NCI-H2171 treated with DMSO at 0.1 percent for 48 hours (cell line): Measurements from ENCODE around the gene SH3BP5.
"Not testable (repeated sequence)": the region's sequence is repeated elsewhere in the genome, so short reads cannot be mapped to it uniquely, and the experiment has no call there.

Source experiments
- DNase-seq: peaks from one replicate; lab custom pipeline; 2025; lab: John Stamatoyannopoulos, UW

SH3BP5 gene, protein sequence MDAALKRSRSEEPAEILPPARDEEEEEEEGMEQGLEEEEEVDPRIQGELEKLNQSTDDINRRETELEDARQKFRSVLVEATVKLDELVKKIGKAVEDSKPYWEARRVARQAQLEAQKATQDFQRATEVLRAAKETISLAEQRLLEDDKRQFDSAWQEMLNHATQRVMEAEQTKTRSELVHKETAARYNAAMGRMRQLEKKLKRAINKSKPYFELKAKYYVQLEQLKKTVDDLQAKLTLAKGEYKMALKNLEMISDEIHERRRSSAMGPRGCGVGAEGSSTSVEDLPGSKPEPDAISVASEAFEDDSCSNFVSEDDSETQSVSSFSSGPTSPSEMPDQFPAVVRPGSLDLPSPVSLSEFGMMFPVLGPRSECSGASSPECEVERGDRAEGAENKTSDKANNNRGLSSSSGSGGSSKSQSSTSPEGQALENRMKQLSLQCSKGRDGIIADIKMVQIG

DNA sequence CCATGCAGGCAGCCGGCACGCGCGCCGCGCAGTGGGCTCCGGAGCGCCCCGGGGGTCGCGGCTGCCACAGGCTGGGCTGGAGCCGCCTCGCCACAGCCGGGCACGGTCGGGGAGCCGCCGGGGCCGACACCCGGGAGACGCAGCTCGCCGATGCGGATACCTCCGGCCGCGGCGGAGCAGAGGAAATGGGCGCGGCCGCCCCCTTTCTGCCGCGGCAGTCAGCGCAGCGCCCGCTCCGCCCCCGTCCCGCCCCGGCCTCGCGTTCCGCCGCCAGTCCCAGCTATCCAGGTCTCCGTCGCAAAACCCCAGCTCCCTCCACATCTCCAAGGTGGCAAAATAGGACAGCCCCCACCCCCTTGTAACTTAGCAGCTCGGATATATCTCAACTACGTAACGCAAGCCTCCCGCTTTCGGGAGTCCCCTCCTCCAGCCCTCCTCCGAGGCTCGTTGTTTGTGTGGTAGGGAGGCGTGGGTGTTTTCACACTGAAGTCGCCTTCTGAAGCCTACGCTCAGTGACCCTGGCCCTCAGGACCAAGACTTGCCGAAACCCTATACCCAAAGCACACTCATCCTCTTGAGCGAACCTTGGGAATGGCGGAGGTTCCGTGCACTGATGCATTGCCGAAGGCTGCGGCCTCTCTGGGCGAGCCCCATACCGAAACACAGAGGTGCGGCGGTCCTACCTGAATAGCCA is at the start of gene SH3BP5:
TSS of gene SH3BP5 (minus strand) at position 182 of the 694 bp plus-strand sequence. CDS start at position 4, 178 bp downstream.
- peak; percentile 29 for DNase-seq

DNA sequence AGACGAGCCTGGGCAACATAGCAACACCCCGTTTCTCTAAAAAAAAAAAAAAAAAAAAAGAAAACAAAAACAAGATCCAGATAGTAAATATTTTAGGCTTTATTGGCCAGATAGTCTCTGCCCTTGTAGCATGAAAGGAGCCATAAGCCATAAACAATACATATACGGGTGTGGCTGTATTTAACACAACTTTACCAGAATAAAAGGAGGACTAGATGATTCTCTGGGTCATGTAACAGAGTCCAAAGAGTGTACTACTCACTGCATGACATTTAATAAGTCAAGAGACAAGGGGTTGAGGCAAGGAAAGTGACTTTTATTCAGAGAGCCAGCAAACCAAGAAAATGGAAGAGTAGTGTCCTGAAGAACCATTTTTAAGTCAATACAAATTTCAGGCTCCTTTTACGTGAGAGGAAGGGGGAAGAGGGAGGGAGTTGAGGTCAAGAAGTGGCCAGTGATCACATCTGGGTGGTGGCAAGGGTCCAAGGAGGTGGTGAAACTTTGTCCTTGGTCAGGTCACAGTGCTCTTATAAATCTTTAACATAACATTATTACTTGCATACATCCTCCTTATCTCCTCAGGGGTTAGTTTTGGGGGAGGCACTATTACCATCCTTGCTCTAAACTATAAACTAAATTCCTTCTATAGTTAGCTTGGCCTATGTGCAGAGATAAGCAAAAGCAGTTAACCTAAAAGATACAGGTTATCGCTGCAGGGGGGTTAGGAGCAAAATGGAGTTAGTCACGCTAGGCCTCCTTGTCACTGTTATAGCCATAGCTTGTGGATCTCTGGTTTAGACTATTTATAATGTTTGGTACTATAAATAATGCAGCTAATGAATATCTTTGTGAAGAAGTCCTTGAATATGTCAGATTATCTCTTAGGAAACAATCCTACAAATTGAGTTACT is 48.8 kb upstream of the SH3BP5 start:
- DNase-seq, result no peak

DNA sequence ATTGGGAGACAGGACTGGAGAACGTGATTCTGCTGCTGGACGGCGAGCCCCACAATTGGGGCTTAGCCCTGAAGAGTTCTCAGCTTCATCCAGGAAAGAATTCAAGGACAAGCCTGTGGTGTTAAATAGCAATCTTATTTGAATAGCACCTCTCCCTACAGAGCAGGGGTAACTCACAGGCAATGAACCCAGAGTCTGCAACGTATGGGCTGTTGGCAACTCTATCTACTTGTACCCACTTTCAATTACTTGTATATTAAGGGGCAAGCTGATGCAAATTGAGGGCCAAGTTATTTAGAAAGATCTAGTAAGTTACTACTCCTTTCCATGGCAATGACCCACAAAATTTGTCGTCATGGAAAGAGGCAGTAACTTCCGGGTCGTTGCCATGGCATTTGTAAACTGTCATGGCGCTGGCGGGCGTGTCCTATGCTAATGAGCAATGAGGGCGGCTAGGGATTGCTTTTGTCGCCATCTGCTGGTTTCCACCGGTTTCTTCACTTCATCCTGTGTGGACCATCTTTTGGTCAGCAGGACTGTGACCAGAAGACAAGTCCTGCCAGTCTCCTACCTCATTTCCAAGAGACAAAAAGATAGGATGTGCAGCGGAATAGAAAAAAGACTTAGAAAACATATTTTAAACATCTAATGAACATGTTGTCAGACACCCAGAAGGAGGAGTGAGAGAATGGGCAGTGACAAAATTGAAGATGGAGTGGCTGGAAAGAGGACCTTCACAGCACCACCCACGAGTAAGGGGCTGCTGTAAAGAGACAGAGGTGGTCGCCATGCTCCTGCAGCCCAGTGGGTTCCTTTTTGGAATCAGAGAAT is 45.8 kb upstream of the SH3BP5 start:
- DNase-seq, result peak; percentile 70

DNA sequence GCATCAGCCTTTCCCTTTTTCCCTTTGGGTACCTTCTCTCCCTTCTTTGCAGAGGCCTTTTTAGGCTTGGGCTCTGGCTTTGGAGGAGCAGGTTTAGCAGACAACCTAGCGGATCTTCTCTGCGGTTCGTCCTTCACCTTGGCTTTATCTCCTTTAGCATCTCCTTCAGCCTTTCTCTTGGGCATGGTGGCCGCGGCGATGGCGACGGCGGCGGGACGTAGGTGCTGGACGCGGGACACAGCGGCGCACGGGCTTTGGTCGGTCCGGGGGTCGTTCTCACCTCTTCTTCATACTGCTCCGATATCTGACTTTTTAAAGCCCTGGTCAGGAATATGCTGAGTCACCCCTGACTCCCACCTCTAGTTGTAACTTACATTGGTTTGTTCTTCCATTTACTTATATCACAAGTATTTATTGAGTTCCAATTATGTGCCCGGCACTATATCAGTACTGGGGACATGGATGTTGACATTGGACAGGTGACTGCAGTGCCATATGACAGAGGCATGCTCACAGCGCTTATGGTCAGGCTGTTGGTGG is 43.1 kb upstream of the SH3BP5 start:
- DNase-seq, result no peak

DNA sequence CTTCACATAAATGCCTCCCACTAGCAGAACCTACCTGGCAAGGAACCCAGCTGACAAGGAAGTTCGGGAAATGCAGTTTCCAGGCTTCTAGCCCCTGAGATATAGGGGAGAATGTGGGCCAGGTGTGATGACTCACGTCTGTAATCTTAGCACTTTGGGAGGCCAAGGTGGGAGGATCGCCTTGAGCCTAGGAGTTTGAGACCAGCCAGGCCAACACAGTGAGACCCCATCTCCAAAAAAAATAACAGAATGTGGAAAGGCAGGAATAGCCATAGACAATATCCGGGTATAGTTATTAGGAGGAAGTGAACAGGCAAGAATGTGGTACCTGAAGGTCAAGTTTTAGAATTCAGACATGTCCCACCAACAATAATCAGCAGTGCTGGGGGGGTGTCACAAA is 40.5 kb upstream of the SH3BP5 start:
- DNase-seq, result no peak

DNA sequence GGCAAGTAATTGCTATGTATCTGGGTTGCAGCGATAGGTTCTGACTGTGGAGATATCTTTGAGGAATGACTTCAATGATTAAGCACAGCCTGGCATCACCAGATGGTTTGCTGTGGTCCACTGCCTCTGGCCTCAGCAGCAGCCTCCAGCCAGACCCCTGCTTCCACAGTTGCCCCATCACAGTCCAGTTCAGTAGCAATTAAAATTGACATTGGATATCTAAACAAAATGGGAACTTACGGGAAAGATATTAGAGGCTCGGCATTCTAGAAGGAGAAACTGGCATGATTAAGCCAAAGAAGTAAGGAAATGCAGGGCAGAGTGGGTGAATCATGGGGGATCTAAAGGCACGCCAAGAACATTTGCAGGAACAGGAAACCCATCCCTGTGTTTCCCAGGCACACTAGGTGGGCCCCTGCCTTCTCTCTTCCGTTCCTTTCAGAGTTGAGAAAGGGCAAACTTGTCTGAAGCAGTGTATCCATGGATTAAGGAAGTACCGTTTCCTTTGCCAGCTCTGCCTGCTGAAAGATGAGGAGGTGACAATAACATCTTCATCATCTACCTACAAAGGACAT is 36.3 kb upstream of the SH3BP5 start:
- DNase-seq, result no peak

DNA sequence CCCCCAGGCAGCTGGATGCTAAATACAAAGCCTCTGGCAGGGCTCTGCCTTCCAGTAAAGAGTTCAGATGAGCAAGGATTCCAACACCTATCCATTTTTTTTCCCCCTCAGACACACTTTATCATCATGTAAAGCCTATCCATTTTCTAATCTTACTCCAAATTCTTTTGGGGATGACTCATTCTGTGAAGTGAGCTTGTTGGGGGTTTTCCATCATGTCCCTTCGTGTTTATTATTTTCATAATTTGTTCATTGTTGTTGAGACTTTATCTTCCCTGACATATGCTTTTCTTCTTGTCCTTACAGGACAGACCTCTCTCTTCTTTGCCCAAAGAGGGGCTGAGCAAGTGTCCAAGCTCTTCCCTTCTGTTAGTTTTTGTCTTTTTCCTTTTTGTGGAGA is 34.7 kb upstream of the SH3BP5 start:
- no peak for DNase-seq

DNA sequence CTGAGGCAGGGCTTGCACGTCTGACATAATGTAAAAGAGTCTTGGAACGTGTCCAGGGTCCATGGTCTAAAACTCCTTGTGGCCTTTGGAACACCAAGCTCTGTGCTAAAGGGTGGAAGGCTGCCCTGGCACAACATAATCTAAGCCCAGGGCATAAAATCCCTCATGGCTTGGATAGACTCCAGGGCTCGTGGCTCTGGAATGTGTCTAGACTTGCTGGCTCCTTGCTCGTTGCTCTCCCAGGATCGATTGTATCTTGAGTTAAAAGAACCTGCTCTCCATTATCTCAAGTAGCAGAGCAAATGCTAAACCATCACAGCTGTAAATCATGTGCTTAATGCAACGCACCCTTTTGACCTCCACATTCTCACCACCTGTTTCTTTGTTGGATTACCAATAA is 31.7 kb upstream of the SH3BP5 start:
- peak; percentile 8 for DNase-seq

DNA sequence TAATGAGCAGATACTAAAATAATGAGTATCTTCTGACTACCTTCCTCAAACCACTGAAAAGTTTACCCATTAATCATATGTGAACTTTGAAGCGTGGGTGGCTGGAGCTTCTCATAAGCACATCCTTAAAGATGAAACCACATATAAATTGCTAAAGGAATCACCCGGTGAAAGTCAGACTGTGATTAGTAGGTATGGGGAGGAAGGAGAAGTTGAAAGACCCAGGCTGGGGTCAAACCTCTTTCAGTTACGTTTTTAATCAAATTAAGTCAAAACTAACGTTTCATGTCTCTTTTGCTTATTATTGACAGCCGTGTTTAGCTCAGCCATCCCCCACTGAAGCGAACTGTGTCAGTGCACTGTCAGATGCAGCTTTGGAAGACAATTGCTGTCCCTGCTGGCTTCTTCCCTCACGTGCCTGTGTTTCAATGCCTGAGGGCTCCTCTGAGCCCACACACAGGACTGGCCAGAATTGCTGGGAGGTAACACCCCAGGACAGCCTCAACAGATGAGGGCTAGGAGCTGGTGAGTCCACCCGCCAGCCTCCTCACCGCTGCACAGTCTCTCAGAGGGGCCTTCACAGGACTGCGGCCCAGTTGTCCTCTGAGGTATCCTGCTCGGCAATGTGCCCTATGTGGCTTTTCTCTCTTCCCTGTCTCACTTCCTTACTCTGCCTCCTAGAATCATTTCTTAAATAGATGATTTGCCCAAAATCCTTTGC is 29.3 kb upstream of the SH3BP5 start:
- DNase-seq, result no peak

DNA sequence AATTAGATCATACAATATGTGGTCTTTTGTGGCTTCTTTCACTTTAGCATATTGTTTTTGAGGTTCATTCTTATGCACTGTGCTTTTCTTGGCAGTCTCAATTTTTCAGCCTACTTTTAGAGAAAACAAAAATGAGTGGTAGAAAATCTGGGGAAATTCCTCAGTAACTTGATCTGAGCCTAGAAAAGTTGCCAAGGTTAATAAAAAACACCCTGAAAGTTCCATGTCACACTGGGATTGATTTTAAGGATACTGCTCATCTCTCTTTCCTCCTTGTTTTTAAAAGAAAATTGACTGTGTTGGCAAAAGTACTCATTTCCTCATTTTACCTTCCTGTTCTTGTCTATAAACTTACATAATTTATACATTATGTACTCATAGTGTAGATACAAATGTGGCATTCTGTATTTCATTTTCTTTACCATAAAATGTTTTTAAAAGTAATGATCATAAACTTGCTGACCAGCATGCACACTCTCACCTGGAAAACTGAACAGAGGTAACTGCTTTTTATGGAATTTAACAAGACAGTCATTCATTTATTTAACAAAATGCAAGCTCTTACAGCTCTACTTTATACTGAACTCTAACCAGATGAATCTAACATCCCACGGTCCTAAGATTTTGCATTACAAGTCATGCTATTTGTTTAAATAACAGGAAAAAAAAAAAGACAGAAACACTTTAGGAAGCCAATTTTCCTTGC is 28.6 kb upstream of the SH3BP5 start:
- DNase-seq, result no peak

DNA sequence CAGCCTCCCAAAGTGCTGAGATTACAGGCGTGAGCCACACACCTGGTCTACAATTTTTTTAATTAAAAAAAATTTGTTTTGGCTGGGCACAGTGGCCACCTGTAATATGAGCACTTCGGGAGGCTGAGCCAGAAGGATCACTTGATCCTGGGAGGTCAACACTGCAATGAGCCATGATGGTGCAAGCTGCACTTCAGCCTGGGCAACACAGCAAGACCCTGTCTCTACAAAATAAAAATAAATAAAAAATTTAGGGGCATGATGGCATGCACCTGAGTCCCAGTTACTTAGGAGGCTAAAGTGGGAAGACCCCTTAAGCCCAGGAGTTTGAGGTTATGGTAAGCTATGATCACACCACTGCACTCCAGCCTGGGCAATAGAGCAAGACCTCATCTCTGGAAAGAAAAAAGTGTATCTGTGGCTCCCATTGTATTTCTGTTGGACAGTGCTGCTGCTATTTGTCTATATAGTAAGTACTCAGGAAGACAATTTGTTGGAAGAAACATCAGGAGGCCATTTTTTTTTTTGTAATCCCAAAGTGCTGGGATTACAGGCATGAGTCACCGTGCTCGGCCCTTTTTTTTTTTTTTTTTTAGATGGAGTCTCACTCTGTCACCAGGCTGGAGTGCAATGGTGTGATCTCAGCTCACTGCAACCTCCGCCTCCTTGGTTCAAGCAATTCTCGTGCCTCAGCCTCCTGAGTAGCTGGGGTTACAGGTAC is 27.5 kb upstream of the SH3BP5 start:
- no peak for DNase-seq

DNA sequence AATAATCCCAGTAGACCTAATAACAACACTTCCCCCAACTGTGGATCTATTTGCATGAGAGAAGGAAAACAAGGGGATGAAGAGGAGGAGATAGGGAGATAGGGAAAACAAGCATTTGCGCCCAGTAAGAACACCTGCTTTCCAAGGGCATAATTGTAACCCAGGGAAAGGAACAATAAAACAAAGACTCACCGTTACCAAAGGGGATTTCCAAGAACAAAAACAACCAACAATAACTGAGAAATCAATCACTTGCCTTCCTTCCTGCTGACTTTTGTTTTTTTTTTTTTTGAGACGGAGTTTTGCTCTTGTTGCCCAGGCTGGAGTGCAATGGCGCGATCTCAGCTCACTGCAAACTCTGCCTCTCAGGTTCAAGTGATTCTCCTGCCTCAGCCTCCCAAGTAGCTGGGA is 24.3 kb upstream of the SH3BP5 start:
- not testable (repeated sequence) for DNase-seq

DNA sequence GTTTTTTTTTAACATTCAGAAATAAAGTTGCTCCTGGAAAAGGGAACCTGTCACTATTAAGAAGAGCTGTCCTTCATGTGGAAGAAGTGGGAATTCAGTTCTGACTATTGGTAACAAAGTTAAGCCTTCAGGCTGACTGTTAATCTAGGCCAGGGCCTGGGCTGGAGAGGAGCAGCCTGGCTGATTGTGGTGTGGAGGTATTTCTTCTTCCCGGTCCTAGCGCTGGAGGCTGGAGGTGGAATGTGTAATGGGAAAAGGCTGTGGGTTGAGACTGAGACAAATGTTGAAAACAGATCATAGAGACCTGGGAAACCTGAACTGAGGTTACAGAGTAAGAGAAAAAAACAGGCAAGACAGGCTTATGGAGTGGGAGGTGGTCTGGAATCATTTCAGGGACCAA is 23.8 kb upstream of the SH3BP5 start:
- DNase-seq, result no peak

DNA sequence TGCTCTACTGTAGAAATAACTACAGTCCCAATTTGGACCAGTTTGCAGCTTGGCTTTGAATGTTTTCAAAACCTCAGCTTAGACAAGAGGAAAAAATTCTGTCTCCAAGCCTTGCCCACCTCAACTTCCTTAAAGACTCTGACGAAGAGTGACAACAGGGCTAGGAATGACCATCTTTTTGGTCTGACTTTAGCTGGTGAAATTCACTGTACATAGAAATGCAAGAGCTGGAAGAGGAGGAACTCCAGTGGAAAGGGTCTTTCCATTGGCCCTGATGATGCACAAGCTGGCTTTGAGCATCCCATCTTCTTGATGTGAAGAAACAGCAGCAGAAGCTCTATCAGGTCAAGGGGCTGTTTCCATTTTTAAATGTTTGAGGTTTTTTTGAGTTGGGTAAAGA is 22.7 kb upstream of the SH3BP5 start:
- no peak for DNase-seq

DNA sequence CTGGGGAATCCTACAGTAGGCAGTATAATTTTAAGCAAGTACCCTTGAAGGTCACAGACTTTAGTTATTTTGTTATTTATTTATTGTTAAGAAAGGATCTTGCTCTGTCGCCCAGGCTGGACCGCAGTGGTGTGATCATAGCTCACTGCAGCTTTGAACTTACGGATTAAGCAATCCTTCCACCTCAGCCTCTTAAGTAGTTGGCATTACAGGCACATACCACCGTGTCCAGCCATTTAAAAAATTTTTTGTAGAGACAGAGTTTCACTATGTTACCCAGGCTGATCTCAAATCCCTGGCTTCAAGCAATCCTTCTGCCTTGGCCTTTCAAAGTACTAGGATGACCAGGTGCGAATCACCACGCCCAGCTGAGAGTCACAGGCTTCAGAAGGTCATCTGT is 22.1 kb upstream of the SH3BP5 start:
- no peak for DNase-seq

DNA sequence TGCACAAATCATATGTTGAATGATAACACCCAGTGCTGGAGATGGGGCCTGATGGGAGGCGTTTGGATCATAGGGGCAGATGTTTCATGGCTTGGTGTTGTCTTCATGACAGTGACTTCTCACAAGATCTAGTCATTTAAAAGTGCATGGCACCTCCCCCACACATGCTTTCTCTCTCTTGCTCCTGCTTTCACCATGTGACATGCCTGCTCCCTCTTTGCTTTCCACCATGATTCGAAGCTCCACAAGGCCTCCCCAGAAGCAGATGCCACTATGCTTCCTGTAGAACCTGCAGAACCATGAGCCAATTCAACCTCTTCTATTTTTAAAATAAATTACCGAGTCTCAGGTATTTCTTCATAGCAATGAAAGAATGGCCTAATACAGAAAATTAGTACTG is 17.8 kb upstream of the SH3BP5 start:
- no peak for DNase-seq

DNA sequence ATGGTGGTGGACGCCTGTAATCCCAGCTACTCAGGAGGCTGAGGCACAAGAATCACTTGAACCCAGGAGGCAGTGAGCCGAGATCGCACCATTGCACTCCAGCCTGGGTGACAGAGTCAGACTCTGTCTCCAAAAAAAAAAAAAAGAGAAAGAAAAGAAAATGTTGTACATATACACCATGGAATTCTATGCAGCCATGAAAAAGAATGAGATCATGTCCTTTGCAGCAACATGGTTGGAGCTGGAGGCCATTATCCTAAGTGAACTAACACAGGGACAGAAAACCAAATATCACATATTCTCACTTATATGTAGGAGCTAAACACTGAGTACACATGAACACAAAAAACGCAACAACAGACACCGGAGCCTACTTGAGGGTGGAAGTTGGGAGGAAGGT is 17.1 kb upstream of the SH3BP5 start:
- not testable (repeated sequence) for DNase-seq

DNA sequence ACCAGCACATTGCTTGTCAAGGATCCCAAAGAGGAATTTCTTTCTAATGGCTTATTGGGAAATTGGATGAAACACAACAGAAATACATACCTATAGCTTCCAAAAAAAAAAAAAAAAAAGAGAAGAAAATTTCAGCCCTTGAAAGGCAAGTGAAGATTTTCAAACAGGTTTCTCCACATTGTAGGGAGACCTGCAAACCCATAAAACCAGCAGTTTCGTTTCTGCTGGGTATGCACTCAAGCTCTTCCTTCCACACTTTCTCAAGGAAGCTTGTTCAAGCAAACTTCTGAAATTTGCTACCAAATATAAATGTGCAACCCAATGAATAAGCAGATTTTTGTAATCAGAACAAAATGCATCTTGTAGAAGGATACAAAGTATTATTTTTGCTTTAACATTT is 15.9 kb upstream of the SH3BP5 start:
- no peak for DNase-seq

DNA sequence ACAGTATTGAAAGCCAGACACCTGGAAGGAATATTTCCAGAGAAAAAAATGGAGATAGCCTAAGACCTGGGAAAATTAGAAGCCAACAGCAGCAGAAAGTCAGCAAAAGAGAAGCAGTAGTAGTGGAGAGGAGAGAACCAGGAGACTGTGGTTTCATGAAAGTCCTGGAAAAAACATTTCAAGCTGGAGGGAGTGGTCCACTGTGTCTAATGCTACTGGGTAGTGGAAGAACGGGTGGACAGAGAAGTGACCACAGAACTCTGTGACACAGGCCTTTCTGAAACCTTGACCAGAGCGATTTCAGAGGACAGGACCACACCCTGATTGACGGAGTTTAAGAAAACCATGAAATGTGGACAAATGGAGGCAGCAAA is 15.3 kb upstream of the SH3BP5 start:
- no peak for DNase-seq
